K562 (cell line): Measurements from ENCODE around the gene MACROD2. TPM values are rescaled to one million over a fixed set of nuclear protein-coding genes. Genes with fewer than 3 reads are reported as not detected.

ENCODE experiments used
- ATAC-seq: fragments of 200-7000 bp; cut with Tn5 transposase; 3 replicates; pipeline ENCODE4 v1.9.1; 2020; ENCODE audit warnings: moderate library complexity
- BruUV-seq: library from RNA; stranded (reverse); fragments of 400-500 nt; replicated peaks from 2 replicates; lab custom pipeline; 2021; lab: Mats Ljungman, UMichigan
- CTCF ChIA-PET: fragments of 300-600 bp; formaldehyde crosslinking; extraction: SDS; loops from one replicate; lab custom pipeline; 2021; ENCODE audit warnings: low intra/inter-chr PET ratio; lab: Yijun Ruan, JAX
- POLR2A ChIA-PET: fragments of 300-600, 350-650 bp; sonication (Branson Sonifier 250); formaldehyde crosslinking; extraction: SDS; loops from one replicate; lab custom pipeline; 2021; ENCODE audit warnings: antibody characterized with exemption, inconsistent platforms; lab: Yijun Ruan, JAX
- DNase-seq, 4 experiments: peaks; one replicate each; pipeline versions ENCODE4 v3.0.0 to v3.0.0-alpha.2; 2011 to 2018; ENCODE audit warnings: low spot score in 3 of 4, mixed read lengths in 3 of 4; ENCODE audit errors: extremely low read depth in 1 of 4
- FAIRE-seq: peaks from 2 replicates; lab custom pipeline; 2011; peaks lifted over from hg19 to GRCh38; lab: Jason Lieb, UNC
- H2AFZ ChIP-seq: 2 replicates; pipeline ENCODE4 v1.6.0; 2011; ENCODE audit warnings: low read depth, low read length, control low read depth, inconsistent platforms
- H3K27ac ChIP-seq: fragments of 200-600 bp; 3 replicates; pipeline ENCODE4 v1.8.0; 2011; ENCODE audit warnings: low read depth, mild to moderate bottlenecking, control low read depth, inconsistent platforms, low read length, moderate library complexity, mixed read lengths; ENCODE audit errors: extremely low read depth
- H3K27me3 ChIP-seq, 2 experiments: fragments of 300-600 bp in 1 of 2; 2 replicates in 1 of 2; 3 replicates in 1 of 2; pipeline versions ENCODE4 v1.6.0 to v1.8.0; 2011; ENCODE audit warnings: inconsistent platforms in 2 of 2, low read length in 2 of 2, mild to moderate bottlenecking in 1 of 2, mixed read lengths in 1 of 2, moderate library complexity in 1 of 2; ENCODE audit not compliant: control insufficient read depth in 2 of 2, insufficient read depth in 2 of 2
- H3K36me3 ChIP-seq: fragments of 300-600 bp; 3 replicates; pipeline ENCODE4 v1.8.0; 2011; ENCODE audit warnings: mild to moderate bottlenecking, low read length, inconsistent platforms; ENCODE audit not compliant: control insufficient read depth, insufficient read depth
- H3K4me1 ChIP-seq, 2 experiments: fragments of 200-600 bp in 1 of 2; replicated peaks in 1 of 2; 2 replicates in 1 of 2; 3 replicates in 1 of 2; pipeline versions ENCODE4 v1.5.1 to v1.8.0; 2011; ENCODE audit warnings: inconsistent platforms in 2 of 2, low read length in 2 of 2, mild to moderate bottlenecking in 1 of 2, mixed read lengths in 1 of 2, moderate library complexity in 1 of 2; ENCODE audit not compliant: control insufficient read depth in 2 of 2, insufficient read depth in 2 of 2
- H3K4me2 ChIP-seq: 2 replicates; pipeline ENCODE4 v1.6.1; 2011; ENCODE audit warnings: low read length, control low read depth, inconsistent platforms, mixed read lengths; ENCODE audit not compliant: insufficient read depth
- H3K4me3 ChIP-seq: fragments of 200-600 bp; sonication (generic), shearing (Covaris generic); 2 replicates; pipeline ENCODE4 v1.5.1; 2016; ENCODE audit warnings: control low read depth, inconsistent platforms
- H3K79me2 ChIP-seq: fragments of 200-600 bp; 3 replicates; pipeline ENCODE4 v1.8.0; 2011; ENCODE audit warnings: low read length, inconsistent platforms; ENCODE audit not compliant: control insufficient read depth, insufficient read depth
- H3K9ac ChIP-seq, 2 experiments: 2 replicates each; pipeline versions ENCODE4 v1.6.0 to v1.6.1; 2011; ENCODE audit warnings: low read depth in 2 of 2, low read length in 2 of 2, control low read depth in 1 of 2, inconsistent platforms in 1 of 2, mild to moderate bottlenecking in 1 of 2, mixed read lengths in 1 of 2; ENCODE audit not compliant: insufficient read depth in 1 of 2
- H3K9me1 ChIP-seq: one replicate; pipeline ENCODE4 v1.6.0; 2011; ENCODE audit warnings: inconsistent platforms, mild to moderate bottlenecking, low read length, moderate library complexity; ENCODE audit not compliant: control insufficient read depth, insufficient read depth
- H3K9me3 ChIP-seq: replicated peaks from 2 replicates; pipeline ENCODE4 v1.5.1; 2011; ENCODE audit warnings: low read depth, low read length, inconsistent platforms; ENCODE audit not compliant: control insufficient read depth, insufficient read depth
- H4K20me1 ChIP-seq: replicated peaks from 2 replicates; pipeline ENCODE4 v1.6.1; 2011; ENCODE audit warnings: low read length, inconsistent platforms, mixed read lengths; ENCODE audit not compliant: control insufficient read depth, insufficient read depth
- CAMTA2 ChIP-seq: fragments of 250-450 bp; sonication (Bioruptor Pico); conservative IDR thresholded peaks from 2 replicates; pipeline ENCODE4 v1.5.1; 2022
- DEAF1 ChIP-seq: fragments of 450-650 bp; formaldehyde crosslinking; IDR thresholded peaks from 2 replicates; pipeline ENCODE4 v1.4.0; 2020; ENCODE audit warnings: mild to moderate bottlenecking, moderate library complexity
- FOXO4 ChIP-seq: fragments of 450-650 bp; formaldehyde crosslinking; IDR thresholded peaks from 2 replicates; pipeline ENCODE4 v1.4.0; 2020; ENCODE audit warnings: mild to moderate bottlenecking, moderate library complexity
- GABPB2 ChIP-seq: fragments of 250-450 bp; sonication (Bioruptor Pico); conservative IDR thresholded peaks from 2 replicates; pipeline ENCODE4 v1.5.1; 2021; ENCODE audit warnings: mild to moderate bottlenecking
- RAD51 ChIP-seq: fragments of 450-650 bp; IDR thresholded peaks from 2 replicates; pipeline ENCODE4 v1.7.1; 2016; ENCODE audit warnings: low read depth, mild to moderate bottlenecking, borderline replicate concordance
- SRSF1 ChIP-seq: fragments of 200-400 bp; formaldehyde crosslinking; IDR thresholded peaks from 2 replicates; pipeline ENCODE4 v1.6.1; 2017; ENCODE audit warnings: mild to moderate bottlenecking, low read depth, low read length, moderate library complexity
- THAP12 ChIP-seq: fragments of 250-450 bp; sonication (Bioruptor Pico); IDR thresholded peaks from 2 replicates; pipeline ENCODE4 v1.9.0; 2021; ENCODE audit warnings: mild to moderate bottlenecking, inconsistent platforms
- U2AF1 ChIP-seq: fragments of 200-400 bp; formaldehyde crosslinking; optimal IDR thresholded peaks from 2 replicates; pipeline ENCODE3; 2017; ENCODE audit warnings: mild to moderate bottlenecking, low read depth, low read length, moderate library complexity
- VEZF1 ChIP-seq: fragments of 200-800 bp; sonication (Bioruptor generic); IDR thresholded peaks from 2 replicates; pipeline ENCODE4 v1.6.1; 2017; ENCODE audit warnings: missing genetic modification characterization, missing compliant biosample characterization
- YBX1 ChIP-seq: fragments of 450-650 bp; IDR thresholded peaks from 2 replicates; pipeline ENCODE4 v1.7.1; 2016; ENCODE audit warnings: mild to moderate bottlenecking
- ZBTB1 ChIP-seq: sonication (generic); formaldehyde crosslinking; IDR thresholded peaks from 2 replicates; pipeline ENCODE4 v1.8.1; 2023; ENCODE audit warnings: missing genetic modification reagents, low read depth, mild to moderate bottlenecking, borderline replicate concordance
- ZNF133 ChIP-seq: fragments of 250-450 bp; sonication (Bioruptor Pico); IDR thresholded peaks from 2 replicates; pipeline ENCODE4 v1.4.0; 2020; ENCODE audit warnings: mild to moderate bottlenecking
- ZNF174 ChIP-seq: fragments of 250-450 bp; sonication (Bioruptor Pico); IDR thresholded peaks from 2 replicates; pipeline ENCODE4 v1.4.0; 2020; ENCODE audit warnings: mild to moderate bottlenecking
- ZNF512 ChIP-seq: IDR thresholded peaks from 2 replicates; pipeline ENCODE4 v1.6.1; 2016; ENCODE audit warnings: missing genetic modification characterization, missing compliant biosample characterization
- WGBS: fragments of 100-300 bp; shearing (Covaris generic); methylation state at CpG from one replicate; pipeline ENCODE4 v1.1.6; 2016; ENCODE audit warnings: low coverage, mixed read lengths; ENCODE audit not compliant: insufficient coverage; ENCODE audit errors: missing lambda C conversion rate; 5-methylcytosine and 5-hydroxymethylcytosine counted together
- in situ Hi-C: fragments of 300-500 bp; cut with MboI; formaldehyde crosslinking; loops from 4 replicates; pipeline ENCODE4 v1.15.0; 2018; ENCODE audit warnings: inconsistent platforms, mixed read lengths
- intact Hi-C: fragments of 100-400 bp; cut with micrococcal nuclease; formaldehyde crosslinking; loops from 2 replicates; pipeline ENCODE4 v1.14.2; 2022
- polyA plus RNA-seq, 8 experiments: library from polyadenylated mRNA; depleted of rRNA in 4 of 8; stranded (reverse) in 5 of 8; unstranded in 3 of 8; fragments of >200 nt; fragmentation: Nextera tagmentation in 2 of 8; fragmentation: Illumina TruSeq in 1 of 8; extraction: Ambion mirVana in 2 of 8; extraction: Trizol in 1 of 8; gene quantifications; 2 replicates each; pipeline versions ENCODE4 v1.2.1 to v1.2.3, GENCODE V29; 2011 to 2014; ENCODE audit warnings: inconsistent platforms in 1 of 8, missing spikeins in 1 of 8
- total RNA-seq, 7 experiments: library from RNA; depleted of rRNA in 6 of 7; stranded (reverse); fragments of >200 nt in 6 of 7; fragmentation: Illumina TruSeq in 2 of 7; extraction: Trizol in 2 of 7; gene quantifications; 2 replicates each; pipeline versions ENCODE4 v1.2.1 to v1.2.3, GENCODE V29; 2011 to 2021; ENCODE audit warnings: low replicate concordance in 1 of 7

MACROD2 gene
- total and polyA plus RNA-seq, 9 of the 15 experiments (the other 6 are each of a cell fraction or from before 2014, with no cell fraction given), result not detected

- no peak for TF ChIP-seq THAP12
Measured at GRCh38 chr20:15875446-15875845, 1880.1 kb downstream of the MACROD2 start (continued).

DNA sequence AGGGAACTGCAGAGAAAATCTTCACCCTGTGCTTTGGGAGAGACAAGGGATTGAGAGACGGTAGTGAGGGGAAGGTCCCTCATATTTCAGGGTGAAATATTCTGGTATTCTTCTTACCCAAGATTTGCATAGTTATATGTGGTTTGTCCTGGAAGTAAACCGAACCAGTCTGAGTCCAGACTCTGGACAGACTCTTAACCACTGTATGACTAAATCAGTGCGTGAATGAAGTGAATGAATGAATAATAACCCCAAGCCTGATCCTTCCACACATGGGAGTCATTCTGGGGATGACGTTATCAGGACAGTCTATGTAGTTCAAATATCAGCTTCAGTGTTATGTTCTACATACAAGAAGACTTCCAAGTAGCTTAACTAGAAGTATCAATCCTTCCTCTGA lies 1887.2 kb downstream of the MACROD2 start:
- in situ Hi-C loops, result no loop called here
- BruUV-seq, result no TSS peak
- TF ChIP-seq CAMTA2 (CRISPR knock-in tag) (no peak), ZNF133 (no peak), YBX1 (no peak), ZNF512 (no peak), ZNF174 (CRISPR knock-in tag) (no peak), FOXO4 (CRISPR knock-in tag) (no peak), SRSF1 (no peak), VEZF1 (CRISPR knock-in tag) (no peak), ZBTB1 (no peak), RAD51 (no peak), DEAF1 (CRISPR knock-in tag) (no peak), U2AF1 (no peak), GABPB2 (CRISPR knock-in tag) (no peak)

More for the DNA sequence above, 1887.2 kb downstream of the MACROD2 start:
- no peaks in the 10 kb centered on the region for H3K79me2 ChIP-seq
- H3K36me3 ChIP-seq, result no peaks in the 10 kb centered on the region
- no peak overlapping the region for H2AFZ ChIP-seq
- CTCF ChIA-PET, result no interaction called here
- ATAC-seq, result no peak
- intact Hi-C loops, result no loop called here
- 3% methylated on average over 4 of the region's 4 CpGs for WGBS
- H4K20me1 ChIP-seq, result no peaks in the 10 kb centered on the region
- H3K4me3 ChIP-seq, result no peak overlapping the region
- H3K27me3 ChIP-seq, result no peaks in the 10 kb centered on the region
- DNase-seq, result no peak
- H3K4me2 ChIP-seq, result no peak overlapping the region
- FAIRE-seq, result no peak
- no peak overlapping the region for H3K9ac ChIP-seq
- no peaks in the 10 kb centered on the region for H3K4me1 ChIP-seq
- H3K27ac ChIP-seq, result no peak overlapping the region
- no peaks in the 10 kb centered on the region for H3K9me1 ChIP-seq
- POLR2A ChIA-PET, result no interaction called here
- H3K9me3 ChIP-seq, result no peaks in the 10 kb centered on the region
